Measurements from ENCODE around the gene MVD.

DNA sequence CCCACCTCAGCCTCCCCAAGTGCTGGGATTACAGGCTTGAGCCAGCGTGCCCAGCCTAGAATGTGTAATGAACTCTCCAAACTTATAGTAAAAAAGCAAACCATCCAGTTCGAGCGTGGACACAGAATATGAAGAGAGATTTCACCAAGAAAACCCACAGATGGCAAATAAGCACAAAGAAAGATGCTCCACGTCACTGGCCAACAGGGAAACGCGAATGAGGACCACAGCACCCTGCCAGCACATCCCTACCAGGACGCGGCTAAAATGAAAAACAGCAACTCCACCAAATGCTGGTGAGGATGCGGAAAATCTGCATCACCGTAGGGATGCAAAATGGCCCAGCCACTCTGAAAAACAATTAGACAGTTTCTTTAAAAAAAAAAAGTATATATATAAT, 1.4 kb downstream of the MVD start:
- no peak for TF ChIP-seq SMC3 (IDR thresholded peaks at IDR 0.05; ENCODE audit: low read depth, low read length)
- TF ChIP-seq, protein P1, sequence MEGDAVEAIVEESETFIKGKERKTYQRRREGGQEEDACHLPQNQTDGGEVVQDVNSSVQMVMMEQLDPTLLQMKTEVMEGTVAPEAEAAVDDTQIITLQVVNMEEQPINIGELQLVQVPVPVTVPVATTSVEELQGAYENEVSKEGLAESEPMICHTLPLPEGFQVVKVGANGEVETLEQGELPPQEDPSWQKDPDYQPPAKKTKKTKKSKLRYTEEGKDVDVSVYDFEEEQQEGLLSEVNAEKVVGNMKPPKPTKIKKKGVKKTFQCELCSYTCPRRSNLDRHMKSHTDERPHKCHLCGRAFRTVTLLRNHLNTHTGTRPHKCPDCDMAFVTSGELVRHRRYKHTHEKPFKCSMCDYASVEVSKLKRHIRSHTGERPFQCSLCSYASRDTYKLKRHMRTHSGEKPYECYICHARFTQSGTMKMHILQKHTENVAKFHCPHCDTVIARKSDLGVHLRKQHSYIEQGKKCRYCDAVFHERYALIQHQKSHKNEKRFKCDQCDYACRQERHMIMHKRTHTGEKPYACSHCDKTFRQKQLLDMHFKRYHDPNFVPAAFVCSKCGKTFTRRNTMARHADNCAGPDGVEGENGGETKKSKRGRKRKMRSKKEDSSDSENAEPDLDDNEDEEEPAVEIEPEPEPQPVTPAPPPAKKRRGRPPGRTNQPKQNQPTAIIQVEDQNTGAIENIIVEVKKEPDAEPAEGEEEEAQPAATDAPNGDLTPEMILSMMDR (conservative IDR thresholded peaks at IDR 0.05; ENCODE audit: low read depth, low read length) = no peak
- TF ChIP-seq, protein P2, sequence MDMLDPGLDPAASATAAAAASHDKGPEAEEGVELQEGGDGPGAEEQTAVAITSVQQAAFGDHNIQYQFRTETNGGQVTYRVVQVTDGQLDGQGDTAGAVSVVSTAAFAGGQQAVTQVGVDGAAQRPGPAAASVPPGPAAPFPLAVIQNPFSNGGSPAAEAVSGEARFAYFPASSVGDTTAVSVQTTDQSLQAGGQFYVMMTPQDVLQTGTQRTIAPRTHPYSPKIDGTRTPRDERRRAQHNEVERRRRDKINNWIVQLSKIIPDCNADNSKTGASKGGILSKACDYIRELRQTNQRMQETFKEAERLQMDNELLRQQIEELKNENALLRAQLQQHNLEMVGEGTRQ (IDR thresholded peaks at IDR 0.05; ENCODE audit: low read depth, low read length) = no peak
- no peak for TF ChIP-seq RAD21 (IDR thresholded peaks at IDR 0.05; ENCODE audit: low read length)
- TF ChIP-seq CHD1 (IDR thresholded peaks at IDR 0.05; ENCODE audit: low read depth, low read length) = no peak
